ENCODE measurements around the gene GPR176. TPM values are rescaled to one million over a fixed set of nuclear protein-coding genes. Genes with fewer than 3 reads are reported as not detected.

The GPR176 gene
- total and polyA plus RNA-seq, 8 donors, result 0.16 to 6.8 (median 0.81) TPM

- DNase-seq (no peak), ATAC-seq (no peak), FAIRE-seq (no peak)
- TF ChIP-seq CTCF (IDR thresholded peaks at IDR 0.05), result no peak
- no peaks in the 10 kb centered on the region for H3K27me3 ChIP-seq
- H3K36me3 ChIP-seq, result no peaks in the 10 kb centered on the region
- intact Hi-C loops (cut with DNase I), result no loop called here
- no peak overlapping the region for H3K4me3 ChIP-seq
- H3K27ac ChIP-seq, result no peak overlapping the region
- no peaks in the 10 kb centered on the region for H3K4me1 ChIP-seq
- H3K9me3 ChIP-seq, result no peaks in the 10 kb centered on the region
Observed at GRCh38 chr15:39834256-39834655, 85.8 kb downstream of the GPR176 start.

DNA sequence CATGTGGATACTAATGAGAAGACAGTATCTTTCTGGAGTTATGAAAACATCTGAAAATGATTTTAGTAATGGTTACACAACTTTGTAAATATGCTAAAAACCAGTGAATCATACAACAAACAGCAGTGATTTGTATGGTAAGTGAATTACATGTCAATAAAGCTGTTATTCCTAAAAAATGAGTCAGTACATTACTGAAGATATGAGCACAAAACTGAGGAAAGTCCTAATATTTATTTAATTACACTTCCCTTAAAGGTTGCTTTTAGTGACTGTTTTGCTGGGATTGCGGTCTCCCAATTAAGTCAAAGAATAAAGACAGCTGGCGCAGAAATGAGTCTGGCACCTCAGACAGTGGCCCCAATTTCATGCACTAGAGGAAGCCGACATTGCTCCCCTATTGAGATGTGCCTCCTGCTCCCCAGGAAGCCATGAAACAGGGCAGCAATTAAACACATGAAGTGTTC lies 86.5 kb downstream of the GPR176 start:
- no peaks in the 10 kb centered on the region for H3K36me3 ChIP-seq

GRCh38 chr15:39830166-39830565 lies 89.9 kb downstream of the GPR176 start:
- ATAC-seq (no peak), DNase-seq (no peak), FAIRE-seq (no peak)
- Histone ChIP-seq H3K36me3 (no peaks in the 10 kb centered on the region), H3K4me1 (no peaks in the 10 kb centered on the region), H3K27ac (no peak overlapping the region), H3K9me3 (no peaks in the 10 kb centered on the region), H3K27me3 (no peaks in the 10 kb centered on the region), H3K4me3 (no peak overlapping the region)
- TF ChIP-seq CTCF (IDR thresholded peaks at IDR 0.05), result no peak
- intact Hi-C loops (cut with DNase I), result no loop called here
- WGBS, 2 donors, result 23 to 32% methylated on average over 1 of the region's 1 CpG

More for the DNA sequence above, 86.5 kb downstream of the GPR176 start:
- H3K27ac ChIP-seq, result no peak overlapping the region
- no peaks in the 10 kb centered on the region for H3K27me3 ChIP-seq
- ATAC-seq, result peak in 1 of 4 donors; percentile 29
- no peak for TF ChIP-seq CTCF (IDR thresholded peaks at IDR 0.05)
- H3K9me3 ChIP-seq, result no peaks in the 10 kb centered on the region
- no peak for FAIRE-seq
- H3K4me1 ChIP-seq, result no peaks in the 10 kb centered on the region
- DNase-seq, result no peak
- intact Hi-C loops (cut with DNase I), result no loop called here
- H3K4me3 ChIP-seq, result no peak overlapping the region
- WGBS, 2 donors, result 88 to 91% methylated on average over 3 of the region's 3 CpGs

GRCh38 chr15:39828374-39828931 lies 91.6 kb downstream of the GPR176 start:
- Histone ChIP-seq H3K27me3 (no peaks in the 10 kb centered on the region), H3K4me3 (no peak overlapping the region), H3K4me1 (no peaks in the 10 kb centered on the region), H3K36me3 (no peaks in the 10 kb centered on the region), H3K9me3 (no peaks in the 10 kb centered on the region), H3K27ac (no peak overlapping the region)
- WGBS, 2 donors, result 42 to 53% methylated on average over 6 of the region's 6 CpGs
- TF ChIP-seq CTCF (IDR thresholded peaks at IDR 0.05), result no peak
- peak in 3 of 6 donors; percentile 15 to 45 (median 32) for DNase-seq
- intact Hi-C loops (cut with DNase I), result no loop called here
- no peak for FAIRE-seq
- no peak for ATAC-seq

GRCh38 chr15:39826975-39827374 lies 93.1 kb downstream of the GPR176 start:
- Histone ChIP-seq H3K27ac (no peak overlapping the region), H3K27me3 (no peaks in the 10 kb centered on the region), H3K4me1 (no peaks in the 10 kb centered on the region), H3K9me3 (no peaks in the 10 kb centered on the region), H3K4me3 (no peak overlapping the region), H3K36me3 (no peaks in the 10 kb centered on the region)
- ATAC-seq (no peak), DNase-seq (no peak), FAIRE-seq (no peak)
- WGBS, 2 donors, result 91 to 92% methylated on average over 2 of the region's 2 CpGs
- intact Hi-C loops (cut with DNase I), result no loop called here
- TF ChIP-seq CTCF (IDR thresholded peaks at IDR 0.05), result no peak
